ENCODE data around the gene HMX1.

The HMX1 gene

DNA sequence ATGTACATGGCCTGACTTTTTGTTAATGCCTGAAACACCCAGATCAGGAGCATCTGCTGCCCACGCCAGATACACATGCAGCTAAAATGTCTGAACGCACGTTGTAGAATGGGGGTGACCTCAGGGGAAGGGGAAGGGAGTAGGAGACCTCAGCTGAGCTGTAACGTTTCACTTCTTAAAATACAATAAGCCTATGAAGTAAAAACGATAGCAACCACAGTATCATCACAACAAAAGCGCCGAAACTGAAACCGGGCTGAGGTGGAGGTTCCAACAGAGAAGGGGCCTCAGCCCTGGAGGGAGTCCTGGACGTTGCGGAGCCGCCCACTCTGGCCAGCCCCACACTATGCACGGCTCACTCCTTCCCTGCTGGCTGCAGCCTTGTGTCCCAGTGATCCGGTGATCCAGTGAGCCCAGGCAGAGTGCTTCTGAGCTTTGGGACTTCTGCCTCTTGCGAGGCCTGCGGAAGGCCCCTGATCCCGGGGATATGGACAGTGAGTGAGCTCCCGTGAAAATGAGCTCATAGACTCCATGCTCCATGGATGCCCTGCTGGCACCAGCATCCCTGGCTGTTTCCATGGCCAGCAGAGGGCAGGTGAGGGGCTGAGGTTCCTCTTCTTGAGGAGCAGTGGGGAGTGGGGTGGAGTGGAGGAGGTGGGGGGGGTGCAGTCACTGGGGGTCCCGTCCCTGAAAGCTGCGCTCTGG is 52.0 kb downstream of the HMX1 start:
- DNase-seq (ENCODE audit: low spot score) = no peak

DNA sequence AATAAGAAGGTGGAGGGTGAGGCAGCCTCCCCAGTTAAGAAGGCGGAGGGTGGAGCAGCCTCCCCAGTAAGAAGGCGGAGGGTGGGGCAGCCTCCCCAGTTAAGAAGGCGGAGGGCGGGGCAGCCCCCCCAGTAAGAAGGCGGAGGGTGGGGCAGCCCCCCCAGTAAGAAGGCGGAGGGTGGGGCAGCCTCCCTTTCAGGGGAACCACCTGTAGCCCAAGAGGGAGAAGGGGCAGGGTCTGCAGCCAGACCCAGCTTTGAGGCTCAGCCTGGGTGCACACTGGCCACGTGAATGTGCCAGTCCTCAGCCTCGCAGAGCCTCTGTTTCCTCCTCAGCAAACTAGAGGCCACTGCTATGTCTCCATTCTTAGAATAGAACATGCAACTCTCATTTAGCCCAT is 52.6 kb downstream of the HMX1 start:
- DNase-seq (ENCODE audit: low spot score) = no peak

DNA sequence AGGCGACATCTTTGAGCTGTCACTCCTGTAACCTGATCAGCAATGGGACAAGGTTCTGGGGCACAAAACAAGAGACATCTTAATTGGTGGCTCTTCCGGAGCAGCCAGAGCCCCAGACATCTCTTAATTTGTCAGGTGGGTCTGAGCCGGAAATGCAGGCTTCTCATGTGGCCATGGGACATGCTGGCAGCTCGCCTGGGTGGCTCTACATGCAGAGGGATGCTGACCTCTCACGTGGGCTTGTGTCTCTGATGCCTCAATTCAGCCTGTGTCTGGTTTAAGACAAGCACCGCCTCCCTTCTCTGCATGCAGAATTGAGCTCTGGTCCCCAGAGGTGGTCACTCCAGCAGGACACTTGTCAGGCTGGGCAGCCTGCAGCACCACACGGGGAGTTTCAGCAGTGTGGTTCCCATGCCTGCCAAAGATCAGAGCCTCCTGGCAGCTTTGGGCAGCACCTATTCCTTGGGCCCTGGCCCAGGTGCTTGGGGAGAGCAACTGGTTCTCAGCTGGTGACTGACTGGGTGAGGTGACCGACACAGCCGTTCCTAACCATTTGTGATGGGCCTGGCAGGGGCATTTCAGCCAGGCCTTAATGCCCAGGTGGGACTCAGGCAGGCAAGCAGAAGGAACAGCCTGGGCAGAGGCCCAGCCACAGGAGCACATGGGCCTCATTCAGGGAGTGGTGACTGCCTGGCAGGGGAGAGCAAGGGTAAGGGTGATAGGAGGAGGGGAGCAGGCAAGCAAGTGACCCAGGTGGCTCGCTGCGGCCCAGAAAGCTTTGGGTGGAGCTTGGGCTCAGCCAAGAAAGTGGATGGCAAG is 53.4 kb downstream of the HMX1 start:
- DNase-seq (ENCODE audit: low spot score) = no peak

DNA sequence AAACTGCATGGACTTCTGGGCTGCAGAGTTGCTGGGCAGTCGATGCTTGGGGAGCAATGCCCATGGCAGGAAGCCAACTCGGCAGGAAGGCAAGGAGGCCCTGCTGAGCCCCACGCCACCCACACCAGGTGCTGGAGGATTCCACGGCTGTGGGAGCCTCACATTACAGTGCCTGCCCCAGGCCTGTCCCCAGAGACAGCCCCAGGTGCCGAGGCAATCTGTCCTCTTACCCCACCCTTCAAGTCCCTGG is 53.9 kb downstream of the HMX1 start:
- no peak for DNase-seq (ENCODE audit: low spot score)

DNA sequence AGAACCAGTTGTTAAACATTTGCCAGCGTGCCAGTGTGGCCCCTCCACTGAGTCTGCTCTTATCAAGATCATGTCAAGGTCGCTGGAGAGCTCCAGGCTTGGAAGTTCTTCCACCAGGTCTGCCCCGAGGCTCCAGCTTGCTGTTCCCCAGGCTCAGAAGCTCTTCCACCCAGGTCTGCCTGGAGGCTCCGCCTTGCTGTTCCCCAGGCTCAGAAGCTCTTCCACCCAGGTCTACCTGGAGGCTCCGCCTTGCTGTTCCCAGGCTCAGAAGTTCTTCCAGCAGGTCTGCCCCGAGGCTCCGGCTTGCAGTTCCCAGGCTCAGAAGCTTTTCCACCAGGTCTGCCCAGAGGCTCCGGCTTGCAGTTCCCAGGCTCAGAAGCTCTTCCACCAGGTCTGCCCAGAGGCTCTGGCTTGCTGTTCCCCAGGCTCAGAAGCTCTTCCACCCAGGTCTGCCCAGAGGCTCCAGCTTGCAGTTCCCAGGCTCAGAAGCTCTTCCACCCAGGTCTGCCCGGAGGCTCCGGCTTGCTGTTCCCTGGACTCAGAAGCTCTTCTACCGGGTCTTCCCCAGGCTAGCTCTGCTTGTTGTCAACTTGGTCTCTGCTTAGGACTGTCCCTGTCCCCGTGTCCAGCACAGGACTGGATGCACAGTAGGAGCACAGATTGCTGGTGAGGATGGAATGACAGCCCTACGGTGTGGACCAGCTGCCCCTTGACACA is 54.4 kb downstream of the HMX1 start:
- no peak for DNase-seq (ENCODE audit: low spot score)

All from CD4-positive, alpha-beta T cell treated with Interleukin-15 for 4 hours (primary cell).